ENCODE measurements around the gene KNSTRN.

DNA sequence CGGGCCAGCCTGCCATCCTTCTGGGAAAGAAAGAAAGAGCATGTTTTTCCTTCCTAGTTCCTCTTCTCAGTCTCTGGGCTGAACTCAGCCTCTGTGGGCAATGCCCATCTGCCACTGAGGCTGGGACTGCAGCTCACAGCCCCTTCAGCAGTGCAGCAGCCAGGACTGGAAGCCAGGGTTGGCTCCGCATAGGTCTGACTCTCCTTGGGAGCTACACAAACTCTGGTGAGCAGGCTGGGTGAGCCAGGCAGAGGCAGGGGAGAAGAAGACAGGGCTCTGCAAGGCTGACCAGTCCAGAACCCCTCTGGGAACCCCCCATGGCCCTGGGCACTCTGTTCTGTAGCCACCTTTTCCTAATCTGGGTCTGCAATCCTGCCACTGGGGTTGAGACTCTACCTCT is 20.9 kb upstream of the KNSTRN start:
- TF ChIP-seq POLR2A (IDR thresholded peaks at IDR 0.05; ENCODE audit: low read depth, low read length) (no peak), POLR2AphosphoS5 (IDR thresholded peaks at IDR 0.05; ENCODE audit: low read depth, low read length) (no peak), PAX5 (IDR thresholded peaks at IDR 0.05; ENCODE audit: insufficient read depth, low read length, severe bottlenecking) (no peak), TAF1 (IDR thresholded peaks at IDR 0.05; ENCODE audit: low read depth, low read length) (no peak), SPI1 (IDR thresholded peaks at IDR 0.05; ENCODE audit: low read depth, low read length) (no peak), POU2F2 (IDR thresholded peaks at IDR 0.05; ENCODE audit: low read depth, low read length) (no peak)
